GM19468 (cell line): ENCODE results near the gene SUOX.
"Not testable (repeated sequence)": the region's sequence is repeated elsewhere in the genome, so short reads cannot be mapped to it uniquely, and the experiment has no call there.

Experiments used
- ATAC-seq: cut with Tn5 transposase; IDR thresholded peaks from one replicate; pipeline ENCODE4 v1.9.1; 2021; ENCODE audit warnings: mild to moderate bottlenecking, moderate library complexity, moderate number of reproducible peaks; ENCODE audit not compliant: unreplicated experiment; ENCODE audit errors: extremely low read depth

Gene SUOX

GRCh38 chr12:56014205-56014604 is 17.1 kb downstream of the SUOX start:
- ATAC-seq = no peak

GRCh38 chr12:56017181-56017580 is 20.1 kb downstream of the SUOX start:
- ATAC-seq = no peak

- no peak for ATAC-seq
These were observed 21.3 kb downstream of the SUOX start for GRCh38 chr12:56018356-56018755.

- ATAC-seq = no peak
These were observed 23.5 kb downstream of the SUOX start, which contains the start of gene IKZF4 for GRCh38 chr12:56020423-56021184. IKZF4 (plus strand) TSS chr12:56021043; CDS start chr12:56021494, 451 bp downstream.

GRCh38 chr12:56021889-56022497 is 24.9 kb downstream of the SUOX start:
- ATAC-seq = no peak

GRCh38 chr12:56028511-56029165 is 31.6 kb downstream of the SUOX start:
- no peak for ATAC-seq

GRCh38 chr12:56029166-56029519 is 32.1 kb downstream of the SUOX start:
- ATAC-seq = no peak

GRCh38 chr12:56029666-56030293 is 32.7 kb downstream of the SUOX start:
- no peak for ATAC-seq

- ATAC-seq = no peak
These were observed 34.9 kb downstream of the SUOX start for GRCh38 chr12:56031987-56032386.

GRCh38 chr12:56034586-56035332 is 37.7 kb downstream of the SUOX start:
- ATAC-seq = no peak

GRCh38 chr12:56037161-56037560 is 40.1 kb downstream of the SUOX start:
- no peak for ATAC-seq

GRCh38 chr12:56038022-56038655 is 41.1 kb downstream of the SUOX start:
- ATAC-seq = no peak

GRCh38 chr12:56040151-56040550 is 43.1 kb downstream of the SUOX start:
- no peak for ATAC-seq

- no peak for ATAC-seq
These were observed 44.0 kb downstream of the SUOX start for GRCh38 chr12:56040963-56041551.

- peak; percentile 97 for ATAC-seq
These were observed 44.7 kb downstream of the SUOX start, which contains the start of gene RPS26 for GRCh38 chr12:56041552-56042429. RPS26 (plus strand) TSS chr12:56041918; CDS start chr12:56042167, 249 bp downstream.

GRCh38 chr12:56042430-56042813 is 45.3 kb downstream of the SUOX start:
- not testable (repeated sequence) for ATAC-seq

GRCh38 chr12:56042843-56043242 is 45.8 kb downstream of the SUOX start:
- no peak for ATAC-seq

- no peak for ATAC-seq
These were observed 49.1 kb downstream of the SUOX start for GRCh38 chr12:56046027-56046780.
